Activated CD4-positive, alpha-beta T cell treated with anti-CD3 and anti-CD28 coated beads, Interleukin-2, amount 50 U/mL, for 24 hours (primary cell): ENCODE data around the gene SETD7.
"Not testable (repeated sequence)": the region's sequence is repeated elsewhere in the genome, so short reads cannot be mapped to it uniquely, and the experiment has no call there.

Source experiments
- DNase-seq, 2 donors: peaks; one replicate each; pipeline ENCODE4 v3.0.0-alpha.2; 2020; ENCODE audit warnings: low read depth in 1 of 2, low spot score in 1 of 2

Gene SETD7

GRCh38 chr4:139470295-139470694, 85.7 kb downstream of the SETD7 start:
- no peak for DNase-seq

- DNase-seq, result no peak
Observed at GRCh38 chr4:139469869-139470268, 86.2 kb downstream of the SETD7 start.

GRCh38 chr4:139469216-139469615, 86.8 kb downstream of the SETD7 start:
- no peak for DNase-seq

- not testable (repeated sequence) for DNase-seq
Observed at GRCh38 chr4:139468756-139469155, 87.3 kb downstream of the SETD7 start.

- DNase-seq, result no peak
Observed at GRCh38 chr4:139465922-139466321, 90.1 kb downstream of the SETD7 start.

- DNase-seq, result not testable (repeated sequence)
Observed at GRCh38 chr4:139464512-139464911, 91.5 kb downstream of the SETD7 start.

- DNase-seq, result no peak
Observed at GRCh38 chr4:139461022-139461628, 94.9 kb downstream of the SETD7 start.

- DNase-seq, result no peak
Observed at GRCh38 chr4:139460565-139460964, 95.5 kb downstream of the SETD7 start.

GRCh38 chr4:139458999-139459398, 97.0 kb downstream of the SETD7 start:
- no peak for DNase-seq

- no peak for DNase-seq
Observed at GRCh38 chr4:139458543-139458942, 97.5 kb downstream of the SETD7 start.

GRCh38 chr4:139457318-139457717, 98.7 kb downstream of the SETD7 start:
- DNase-seq, result no peak

- DNase-seq, result no peak
Observed at GRCh38 chr4:139455126-139455538, 100.9 kb downstream of the SETD7 start.

GRCh38 chr4:139454111-139455045, 101.6 kb downstream of the SETD7 start, which contains the start of gene RAB33B:
Gene RAB33B (plus strand): TSS chr4:139454121. CDS start chr4:139454196, 75 bp downstream.
- DNase-seq, result no peak

GRCh38 chr4:139453371-139454110, 102.5 kb downstream of the SETD7 start:
- DNase-seq, result peak; percentile 94 to 96

- peak in 1 of 2 donors; percentile 60 for DNase-seq
Observed at GRCh38 chr4:139453041-139453370, 103.0 kb downstream of the SETD7 start.

- no peak for DNase-seq
Observed at GRCh38 chr4:139451997-139452396, 104.0 kb downstream of the SETD7 start.

- no peak for DNase-seq
Observed at GRCh38 chr4:139450586-139450985, 105.4 kb downstream of the SETD7 start.

GRCh38 chr4:139447078-139447477, 108.9 kb downstream of the SETD7 start:
- not testable (repeated sequence) for DNase-seq
